IMR-90 (cell line): ENCODE measurements around the gene RPS6KL1. TPM values are rescaled to one million over a fixed set of nuclear protein-coding genes. Genes with fewer than 3 reads are reported as not detected.

Source experiments
- ATAC-seq: fragments of 200-7000 bp; cut with Tn5 transposase; 2 replicates; pipeline ENCODE4 v1.9.1; 2020; ENCODE audit warnings: low read depth, mild to moderate bottlenecking, moderate library complexity
- BruUV-seq: library from RNA; stranded (reverse); fragments of 400-500 nt; replicated peaks from 2 replicates; lab custom pipeline; 2021; lab: Mats Ljungman, UMichigan
- CTCF ChIA-PET: fragments of 300-600 bp; formaldehyde crosslinking; extraction: SDS; loops from one replicate; lab custom pipeline; 2021; ENCODE audit warnings: antibody characterized with exemption; lab: Yijun Ruan, JAX
- POLR2A ChIA-PET: fragments of 300-600 bp; sonication (Branson Sonifier 250); formaldehyde crosslinking; loops from one replicate; lab custom pipeline; 2022; ENCODE audit warnings: antibody characterized with exemption; ENCODE audit not compliant: unreplicated experiment; lab: Charles Lee
- DNase-seq: peaks from one replicate; pipeline ENCODE4 v3.0.0; 2013
- H2AFZ ChIP-seq: replicated peaks from 2 replicates; pipeline ENCODE3; 2013; ENCODE audit warnings: low read length, mild to moderate bottlenecking; ENCODE audit not compliant: poor library complexity
- H2AK5ac ChIP-seq: 2 replicates; pipeline ENCODE4 v1.6.1; 2013; ENCODE audit warnings: low read depth, low read length, inconsistent platforms
- H2AK9ac ChIP-seq: replicated peaks from 2 replicates; pipeline ENCODE3; 2013; ENCODE audit warnings: mild to moderate bottlenecking, low read depth, low read length, moderate library complexity; ENCODE audit not compliant: poor library complexity
- H2BK120ac ChIP-seq: 2 replicates; pipeline ENCODE4 v1.6.1; 2013; ENCODE audit warnings: low read depth, low read length, inconsistent platforms
- H2BK15ac ChIP-seq: 3 replicates; pipeline ENCODE4 v1.6.1; 2013; ENCODE audit warnings: low read depth, low read length, inconsistent platforms
- H2BK20ac ChIP-seq: 2 replicates; pipeline ENCODE4 v1.6.1; 2013; ENCODE audit warnings: low read depth, mild to moderate bottlenecking, inconsistent platforms, low read length, moderate library complexity
- H2BK5ac ChIP-seq: 2 replicates; pipeline ENCODE4 v1.6.1; 2013; ENCODE audit warnings: mild to moderate bottlenecking, low read depth, low read length, inconsistent platforms; ENCODE audit not compliant: poor library complexity, severe bottlenecking
- H3K14ac ChIP-seq: replicated peaks from 2 replicates; pipeline ENCODE4 v1.6.1; 2013; ENCODE audit warnings: low read depth, low read length, inconsistent platforms
- H3K18ac ChIP-seq: 2 replicates; pipeline ENCODE4 v1.6.1; 2013; ENCODE audit warnings: low read depth, low read length, control low read depth
- H3K23ac ChIP-seq: 2 replicates; pipeline ENCODE4 v1.6.1; 2013; ENCODE audit warnings: low read depth, low read length, inconsistent platforms
- H3K27ac ChIP-seq: 2 replicates; pipeline ENCODE4 v1.5.1; 2013; ENCODE audit warnings: mild to moderate bottlenecking, control low read depth, low read length; ENCODE audit not compliant: insufficient read depth
- H3K27me3 ChIP-seq: 2 replicates; pipeline ENCODE4 v1.6.1; 2013; ENCODE audit warnings: low read length; ENCODE audit not compliant: control insufficient read depth, insufficient read depth
- H3K36me3 ChIP-seq: 2 replicates; pipeline ENCODE4 v1.6.1; 2013; ENCODE audit warnings: low read length, mixed read lengths; ENCODE audit not compliant: control insufficient read depth, insufficient read depth
- H3K4ac ChIP-seq: 2 replicates; pipeline ENCODE4 v1.6.1; 2013; ENCODE audit warnings: low read depth, low read length, inconsistent platforms
- H3K4me1 ChIP-seq: 2 replicates; pipeline ENCODE4 v1.6.1; 2013; ENCODE audit warnings: low read length, mixed read lengths; ENCODE audit not compliant: control insufficient read depth, insufficient read depth
- H3K4me2 ChIP-seq: 2 replicates; pipeline ENCODE4 v1.6.1; 2013; ENCODE audit warnings: low read depth, mild to moderate bottlenecking, control low read depth, low read length, moderate library complexity
- H3K4me3 ChIP-seq: 2 replicates; pipeline ENCODE4 v1.5.1; 2013; ENCODE audit warnings: low read depth, mild to moderate bottlenecking, control low read depth, low read length, moderate library complexity; ENCODE audit not compliant: insufficient read depth
- H3K56ac ChIP-seq: 2 replicates; pipeline ENCODE4 v1.6.1; 2013; ENCODE audit warnings: low read length, inconsistent platforms; ENCODE audit not compliant: insufficient read depth; ENCODE audit errors: extremely low read depth
- H3K79me1 ChIP-seq, 2 experiments: 2 replicates each; pipeline ENCODE4 v1.6.1; 2013; ENCODE audit warnings: low read length in 2 of 2, inconsistent platforms in 1 of 2, low read depth in 1 of 2
- H3K9ac ChIP-seq: 2 replicates; pipeline ENCODE4 v1.6.1; 2013; ENCODE audit warnings: low read depth, low read length, control low read depth
- H3K9me1 ChIP-seq: 2 replicates; pipeline ENCODE4 v1.6.1; 2013; ENCODE audit warnings: low read length, inconsistent platforms; ENCODE audit not compliant: insufficient read depth
- H3K9me3 ChIP-seq: 2 replicates; pipeline ENCODE4 v1.6.1; 2013; ENCODE audit warnings: low read length; ENCODE audit not compliant: control insufficient read depth, insufficient read depth
- H4K20me1 ChIP-seq: 2 replicates; pipeline ENCODE4 v1.6.1; 2013; ENCODE audit warnings: low read length, inconsistent platforms; ENCODE audit not compliant: insufficient read depth
- H4K5ac ChIP-seq: 2 replicates; pipeline ENCODE4 v1.6.1; 2013; ENCODE audit warnings: mild to moderate bottlenecking, low read depth, low read length, control low read depth
- H4K8ac ChIP-seq, 2 experiments: 2 replicates each; pipeline ENCODE4 v1.6.1; 2013; ENCODE audit warnings: low read depth in 2 of 2, low read length in 2 of 2, control low read depth in 1 of 2, inconsistent platforms in 1 of 2
- H4K91ac ChIP-seq: 2 replicates; pipeline ENCODE4 v1.6.1; 2013; ENCODE audit warnings: low read depth, low read length, inconsistent platforms; ENCODE audit not compliant: insufficient read depth
- BHLHE40 ChIP-seq: fragments of 150-350 bp; IDR thresholded peaks from 2 replicates; pipeline ENCODE4 v1.6.1; 2016; ENCODE audit warnings: mild to moderate bottlenecking, low read depth, low read length
- CHD1 ChIP-seq: IDR thresholded peaks from 2 replicates; pipeline ENCODE4 v1.6.1; 2012; ENCODE audit warnings: low read depth, low read length, improper control_type of control experiment
- CTCF ChIP-seq: conservative IDR thresholded peaks from 2 replicates; pipeline ENCODE4 v1.5.1; 2012; ENCODE audit warnings: mild to moderate bottlenecking, low read depth, low read length, improper control_type of control experiment
- MAFK ChIP-seq: IDR thresholded peaks from 2 replicates; pipeline ENCODE4 v1.6.1; 2012; ENCODE audit warnings: low read depth, low read length, improper control_type of control experiment
- MAZ ChIP-seq: IDR thresholded peaks from 2 replicates; pipeline ENCODE4 v1.6.1; 2012; ENCODE audit warnings: low read depth, mild to moderate bottlenecking, low read length, improper control_type of control experiment, moderate library complexity, borderline replicate concordance
- MXI1 ChIP-seq: IDR thresholded peaks from 2 replicates; pipeline ENCODE4 v1.6.1; 2012; ENCODE audit warnings: low read depth, mild to moderate bottlenecking, low read length, moderate library complexity, borderline replicate concordance
- NFE2L2 ChIP-seq: fragments of 150-350 bp; IDR thresholded peaks from 2 replicates; pipeline ENCODE4 v1.6.1; 2016; ENCODE audit warnings: low read depth, mild to moderate bottlenecking, low read length
- POLR2A ChIP-seq: IDR thresholded peaks from 2 replicates; pipeline ENCODE4 v1.6.1; 2012; ENCODE audit warnings: mild to moderate bottlenecking, low read depth, low read length
- RAD21 ChIP-seq: IDR thresholded peaks from 2 replicates; pipeline ENCODE4 v1.6.1; 2012; ENCODE audit warnings: low read length, improper control_type of control experiment
- RFX5 ChIP-seq: IDR thresholded peaks from 2 replicates; pipeline ENCODE4 v1.8.0; 2012; ENCODE audit warnings: low read depth, mild to moderate bottlenecking, low read length, moderate library complexity
- WGBS, 2 experiments: methylation state at CpG; one replicate each; pipeline versions ENCODE4 v1.1.5 to v1.1.7; 2013; ENCODE audit warnings: missing lambda C conversion rate in 2 of 2; ENCODE audit not compliant: insufficient read length in 1 of 2; ENCODE audit errors: extremely low coverage in 2 of 2; 5-methylcytosine and 5-hydroxymethylcytosine counted together
- dilution Hi-C: fragments of 300-500 bp; cut with HindIII; formaldehyde crosslinking; loops from one replicate; pipeline ENCODE4 v1.14.3; 2018; ENCODE audit warnings: low sequenced_read_pairs; ENCODE audit not compliant: unreplicated experiment
- in situ Hi-C: fragments of 300-500 bp; cut with MboI; formaldehyde crosslinking; loops from 3 replicates; pipeline ENCODE4 v1.14.3; 2019; ENCODE audit warnings: low sequenced_read_pairs, inconsistent platforms, mixed read lengths
- intact Hi-C: fragments of 100-400 bp; cut with micrococcal nuclease; formaldehyde crosslinking; loops from 2 replicates; pipeline ENCODE4 v1.10.0; 2022
- polyA plus RNA-seq, 3 experiments: library from polyadenylated mRNA; depleted of rRNA; stranded (reverse); fragments of >200 nt; gene quantifications; 2 replicates each; pipeline ENCODE4 v1.2.3, GENCODE V29; 2012; ENCODE audit warnings: low replicate concordance in 1 of 3
- total RNA-seq: library from RNA; depleted of rRNA; stranded (reverse); fragments of >200 nt; gene quantifications from 2 replicates; pipeline ENCODE4 v1.2.3, GENCODE V29; 2012

Gene RPS6KL1
- total and polyA plus RNA-seq, 2 of the 4 experiments (the other 2 are of a cell fraction), result 0.72 to 1.7 TPM

- H3K4me3 ChIP-seq, result no peak overlapping the region
- H3K9me3 ChIP-seq, result no peaks in the 10 kb centered on the region
- H3K23ac ChIP-seq, result no peak overlapping the region
- H3K14ac ChIP-seq, result no peak overlapping the region
- H4K5ac ChIP-seq, result no peak overlapping the region
- BruUV-seq, result no TSS peak
- H2BK120ac ChIP-seq, result no peak overlapping the region
- no peak overlapping the region for H3K4me2 ChIP-seq
- no peak overlapping the region for H2BK20ac ChIP-seq
- ChIA-PET CTCF (interaction anchor here (1.1 kb wide), 1 partner anchor 48 kb away, joined by 3 read pairs; no protein-coding TSS in a partner anchor), POLR2A (no interaction called here)
- H3K9ac ChIP-seq, result no peak overlapping the region
- H3K4me1 ChIP-seq, result no peaks in the 10 kb centered on the region; the same call in 1 of the 2 replicates
- H3K9me1 ChIP-seq, result peaks cover 3% of the 10 kb centered on the region; the same call in 1 of the 2 replicates
- H4K91ac ChIP-seq, result no peak overlapping the region
- dilution Hi-C loops, result no loop called here
- peaks cover 4% of the 10 kb centered on the region for H3K36me3 ChIP-seq
- no peak overlapping the region for H3K18ac ChIP-seq
- WGBS, 2 experiments, result 90% methylated on average over 4 of the region's 9 CpGs; no CpG with 5 or more reads in 1 of the 2 experiments
- TF ChIP-seq CTCF, result no peak
- no peak for TF ChIP-seq MAFK
- no peak for TF ChIP-seq NFE2L2
- no peak for TF ChIP-seq BHLHE40
- no peak for TF ChIP-seq CHD1
- no peak for TF ChIP-seq RFX5
- TF ChIP-seq MXI1, result no peak
- TF ChIP-seq MAZ, result no peak
- TF ChIP-seq POLR2A, result no peak
- TF ChIP-seq RAD21, result no peak
- H3K79me1 ChIP-seq, result no peaks in the 10 kb centered on the region
- no peak overlapping the region for H3K4ac ChIP-seq
- H2AK5ac ChIP-seq, result no peak overlapping the region
- H4K8ac ChIP-seq, result no peak overlapping the region
- no peak overlapping the region for H2BK15ac ChIP-seq
- in situ Hi-C loops, result no loop called here
- no peak overlapping the region for H2BK5ac ChIP-seq
- H3K27ac ChIP-seq, result no peak overlapping the region
- H4K20me1 ChIP-seq, result peaks cover 8% of the 10 kb centered on the region
- H3K27me3 ChIP-seq, result no peaks in the 10 kb centered on the region
- no peak for ATAC-seq
- no peak overlapping the region for H2AK9ac ChIP-seq
- intact Hi-C loops, result no loop called here
- H3K56ac ChIP-seq, result no peak overlapping the region
- H2AFZ ChIP-seq, result no peak overlapping the region
- no peak for DNase-seq
Observed at GRCh38 chr14:74908861-74909341, 14.2 kb downstream of the RPS6KL1 start.
